Activated B cell treated with CpG ODN at 0.5 μM for 24 hours (primary cell): ENCODE data around the gene FNDC11. TPM values are rescaled to one million over a fixed set of nuclear protein-coding genes. Genes with fewer than 3 reads are reported as not detected.

ENCODE experiments used
- ATAC-seq: fragments of 200-7000 bp; cut with Tn5 transposase; one replicate; pipeline ENCODE4 v1.10.0; 2021; ENCODE audit warnings: low read depth, mild to moderate bottlenecking, moderate library complexity
- CTCF ChIA-PET: fragments of 350-600 bp; sonication (Branson Sonifier 250); formaldehyde crosslinking; loops from one replicate; lab custom pipeline; 2021; ENCODE audit warnings: antibody characterized with exemption; lab: Charles Lee
- POLR2A ChIA-PET: fragments of 350-600 bp; sonication (Branson Sonifier 250); formaldehyde crosslinking; loops from one replicate; lab custom pipeline; 2021; ENCODE audit warnings: antibody characterized with exemption; lab: Charles Lee
- DNase-seq: peaks from one replicate; pipeline ENCODE4 v3.0.0; 2022
- H3K27ac Mint-ChIP-seq: one replicate; pipeline ENCODE4 v1.8.0; 2020; ENCODE audit warnings: mixed read lengths
- H3K27me3 Mint-ChIP-seq: one replicate; pipeline ENCODE4 v1.8.0; 2021; ENCODE audit warnings: mixed read lengths
- H3K36me3 Mint-ChIP-seq: one replicate; pipeline ENCODE4 v1.8.0; 2021; ENCODE audit warnings: low read depth, mixed read lengths
- H3K4me1 Mint-ChIP-seq: one replicate; pipeline ENCODE4 v1.8.0; 2021; ENCODE audit warnings: mixed read lengths
- H3K4me3 Mint-ChIP-seq: one replicate; pipeline ENCODE4 v1.8.0; 2020; ENCODE audit warnings: mild to moderate bottlenecking, mixed read lengths
- H3K9me3 Mint-ChIP-seq: one replicate; pipeline ENCODE4 v1.8.0; 2020; ENCODE audit warnings: mixed read lengths
- CTCF ChIP-seq: fragments of 200-600 bp; IDR thresholded peaks from one replicate; pipeline ENCODE4 v1.8.0; 2022; ENCODE audit warnings: antibody characterized with exemption, mild to moderate bottlenecking
- intact Hi-C: fragments of 100-400 bp; cut with micrococcal nuclease; formaldehyde crosslinking; loops from one replicate; pipeline ENCODE4 v1.15.1; 2024
- total RNA-seq: library from RNA; stranded (reverse); gene quantifications from 2 replicates; pipeline ENCODE4 v1.2.3, GENCODE V29; 2022

The FNDC11 gene
- total RNA-seq, 1 donor from 2014 or later = 0.78 TPM

GRCh38 chr20:63536241-63536977, 17.6 kb upstream of the FNDC11 start:
- intact Hi-C loops = loop anchor here (5.0 kb wide), 3 partner anchors 201 to 521 kb away; partner anchors contain the start of genes C20orf204, LIME1 and SLC2A4RG
- ATAC-seq (no peak), DNase-seq (no peak)
- TF ChIP-seq CTCF = no peak
- Mint-ChIP-seq H3K4me3 (no peak overlapping the region), H3K27ac (no peak overlapping the region), H3K4me1 (peaks cover 20% of the 10 kb centered on the region), H3K36me3 (no peaks in the 10 kb centered on the region), H3K9me3 (no peaks in the 10 kb centered on the region), H3K27me3 (no peaks in the 10 kb centered on the region)
- POLR2A ChIA-PET = interaction anchor here (1.1 to 10.6 kb wide), 17 partner anchors 8 to 420 kb away, joined by 3 to 179 read pairs (median 12); partner anchors contain the start of genes ARFRP1, FNDC11, GMEB2 and HELZ2
- CTCF ChIA-PET = interaction anchor here (0.8 to 3.1 kb wide), 6 partner anchors 15 to 438 kb away, joined by 3 to 27 read pairs (median 4); no protein-coding TSS in a partner anchor

GRCh38 chr20:63536997-63537524, 16.9 kb upstream of the FNDC11 start, which contains the start of gene PTK6:
TSS of gene PTK6 (minus strand) at chr20:63537376. CDS start at chr20:63537314, 62 bp downstream.
- Mint-ChIP-seq H3K27ac (peak within 1 kb of the TSS; percentile 80), H3K27me3 (no peaks in the 10 kb centered on the region), H3K9me3 (no peaks in the 10 kb centered on the region), H3K4me1 (peaks cover 22% of the 10 kb centered on the region), H3K36me3 (no peaks in the 10 kb centered on the region), H3K4me3 (peak within 1 kb of the TSS; percentile 80)
- POLR2A ChIA-PET = interaction anchor here (0.6 to 10.6 kb wide), 27 partner anchors 9 to 589 kb away, joined by 3 to 179 read pairs (median 9); partner anchors contain the start of genes ARFRP1, FNDC11, GMEB2 and HELZ2
- CTCF ChIA-PET = interaction anchor here (0.6 to 3.1 kb wide), 30 partner anchors 14 to 584 kb away, joined by 3 to 27 read pairs (median 4); partner anchors contain the start of genes ARFRP1, GMEB2, HELZ2 and LIME1
- no peak for DNase-seq
- peak; percentile 5 for ATAC-seq
- TF ChIP-seq CTCF = no peak
- intact Hi-C loops = loop anchor here (1.0 to 5.0 kb wide), 7 partner anchors 17 to 520 kb away; partner anchors contain the start of genes C20orf204, DNAJC5, LIME1 and PPDPF

- ChIA-PET CTCF (interaction anchor here (0.6 to 3.1 kb wide), 30 partner anchors 14 to 583 kb away, joined by 3 to 27 read pairs (median 4); partner anchors contain the start of genes ARFRP1, GMEB2, HELZ2 and LIME1), POLR2A (interaction anchor here (0.5 to 10.6 kb wide), 33 partner anchors 8 to 590 kb away, joined by 3 to 179 read pairs (median 5); partner anchors contain the start of genes ARFRP1, FNDC11, GMEB2 and HELZ2)
- peaks cover 27% of the 10 kb centered on the region for H3K4me1 Mint-ChIP-seq
- intact Hi-C loops = loop anchor here (1.0 to 5.0 kb wide), 15 partner anchors 16 to 520 kb away; partner anchors contain the start of genes ARFRP1, C20orf204, DNAJC5 and LIME1
- TF ChIP-seq CTCF = peak; percentile 23
- peak; percentile 93 for DNase-seq
- peak overlapping the region; percentile 80 for H3K27ac Mint-ChIP-seq
- peak; percentile 86 for ATAC-seq
- H3K9me3 Mint-ChIP-seq = no peaks in the 10 kb centered on the region
- peak overlapping the region; percentile 80 for H3K4me3 Mint-ChIP-seq
- H3K27me3 Mint-ChIP-seq = no peaks in the 10 kb centered on the region
- no peaks in the 10 kb centered on the region for H3K36me3 Mint-ChIP-seq
These were observed 16.3 kb upstream of the FNDC11 start for GRCh38 chr20:63537525-63538203.

GRCh38 chr20:63538204-63539091, 15.5 kb upstream of the FNDC11 start:
- H3K4me1 Mint-ChIP-seq = peaks cover 31% of the 10 kb centered on the region
- POLR2A ChIA-PET = interaction anchor here (0.5 to 10.6 kb wide), 35 partner anchors 9 to 541 kb away, joined by 3 to 179 read pairs (median 5); partner anchors contain the start of genes ARFRP1, FNDC11, GMEB2 and HELZ2
- H3K27ac Mint-ChIP-seq = peak overlapping the region; percentile 80
- H3K9me3 Mint-ChIP-seq = no peaks in the 10 kb centered on the region
- H3K27me3 Mint-ChIP-seq = no peaks in the 10 kb centered on the region
- TF ChIP-seq CTCF = no peak
- DNase-seq (no peak), ATAC-seq (peak; percentile 2)
- H3K36me3 Mint-ChIP-seq = no peaks in the 10 kb centered on the region
- CTCF ChIA-PET = interaction anchor here (0.9 to 3.1 kb wide), 21 partner anchors 13 to 501 kb away, joined by 3 to 27 read pairs (median 4); partner anchors contain the start of genes ARFRP1, GMEB2, HELZ2 and RTEL1
- intact Hi-C loops = loop anchor here (1.0 to 5.0 kb wide), 11 partner anchors 15 to 519 kb away; partner anchors contain the start of genes ARFRP1, C20orf204, LIME1 and SLC2A4RG
- H3K4me3 Mint-ChIP-seq = peak overlapping the region; percentile 80
